Testis (tissue), 3 donors: ENCODE data around the gene UNC5B. TPM values are rescaled to one million over a fixed set of nuclear protein-coding genes. Genes with fewer than 3 reads are reported as not detected.

ENCODE experiments used
- DNase-seq: peaks from one replicate; pipeline ENCODE4 v3.0.0-alpha.2; 2019
- H3K27ac ChIP-seq, 2 donors: fragments of 200-600 bp; sonication (generic); one replicate each; pipeline ENCODE4 v1.5.1; 2019
- H3K27me3 ChIP-seq: fragments of 200-600 bp; sonication (generic); one replicate; pipeline ENCODE4 v1.5.1; 2019
- H3K36me3 ChIP-seq: fragments of 200-600 bp; sonication (generic); one replicate; pipeline ENCODE4 v1.5.1; 2017; ENCODE audit warnings: low read depth; ENCODE audit errors: missing control alignments
- H3K4me1 ChIP-seq: fragments of 200-600 bp; sonication (generic); one replicate; pipeline ENCODE4 v1.5.1; 2019
- H3K4me3 ChIP-seq, 2 donors: fragments of 200-600 bp; sonication (generic); one replicate each; pipeline ENCODE4 v1.5.1; 2017 to 2019
- H3K9me3 ChIP-seq: fragments of 200-600 bp; sonication (generic); one replicate; pipeline ENCODE4 v1.5.1; 2017
- CTCF ChIP-seq, 3 experiments: fragments of 450-650 bp in 2 of 3; fragments of 200-600 bp in 1 of 3; sonication (generic) in 1 of 3; IDR thresholded peaks; one replicate each; pipeline ENCODE4 v1.5.1; 2016 to 2019; ENCODE audit warnings: antibody characterized with exemption in 3 of 3, mild to moderate bottlenecking in 2 of 3, moderate library complexity in 1 of 3
- POLR2A ChIP-seq: fragments of 450-650 bp; IDR thresholded peaks from one replicate; pipeline ENCODE4 v1.6.1; 2017; ENCODE audit warnings: antibody characterized with exemption, mild to moderate bottlenecking, moderate library complexity
- WGBS, 2 donors: methylation state at CpG; one replicate each; pipeline ENCODE4 v1.1.5; 2018; 5-methylcytosine and 5-hydroxymethylcytosine counted together
- intact Hi-C: fragments of 100-400 bp; cut with DNase I; formaldehyde crosslinking; loops from one replicate; pipeline ENCODE4 v1.15.1; 2023; ENCODE audit warnings: low total_unique reads
- polyA plus RNA-seq: library from polyadenylated mRNA; stranded (reverse); fragments of 350-450 nt; fragmentation: Illumina TruSeq; extraction: RNeasy Lipid Tissue Mini Kit (QIAGEN cat#74804); gene quantifications from one replicate; pipeline ENCODE4 v1.2.3, GENCODE V29; 2014; ENCODE audit warnings: low read depth, low replicate concordance; ENCODE audit not compliant: insufficient read depth
- total RNA-seq, 2 donors: library from RNA; depleted of rRNA; stranded (reverse); fragments of >200 nt; gene quantifications; one replicate each; pipeline ENCODE4 v1.2.3, GENCODE V29; 2016

Gene UNC5B
- total and polyA plus RNA-seq, 3 donors from 2014 or later: 14.8 to 44.4 (median 24.4) TPM

- no peak for TF ChIP-seq CTCF (IDR thresholded peaks at IDR 0.05)
- TF ChIP-seq POLR2A: no peak
- no peaks in the 10 kb centered on the region for H3K36me3 ChIP-seq
- DNase-seq: peak; percentile 84
- intact Hi-C loops: no loop called here
- H3K4me1 ChIP-seq: peaks cover 12% of the 10 kb centered on the region
- no peak overlapping the region for H3K27ac ChIP-seq
- 38 to 46% methylated on average over 3 of the region's 3 CpGs for WGBS, 2 donors
- H3K27me3 ChIP-seq: no peaks in the 10 kb centered on the region
- no peaks in the 10 kb centered on the region for H3K9me3 ChIP-seq
- H3K4me3 ChIP-seq: no peak overlapping the region
These were observed 24.8 kb upstream of the UNC5B start for GRCh38 chr10:71187600-71187999.

- TF ChIP-seq CTCF (IDR thresholded peaks at IDR 0.05): no peak
- no peak for TF ChIP-seq POLR2A
- 50 to 57% methylated on average over 1 of the region's 1 CpG for WGBS, 2 donors
- no peak overlapping the region for H3K27ac ChIP-seq
These were observed 24.2 kb upstream of the UNC5B start for GRCh38 chr10:71188201-71188600.

GRCh38 chr10:71191019-71191418 is 21.4 kb upstream of the UNC5B start:
- Histone ChIP-seq H3K36me3 (no peaks in the 10 kb centered on the region), H3K4me1 (peaks cover 12% of the 10 kb centered on the region), H3K4me3 (no peak overlapping the region), H3K27ac (no peak overlapping the region), H3K9me3 (no peaks in the 10 kb centered on the region), H3K27me3 (no peaks in the 10 kb centered on the region)
- TF ChIP-seq POLR2A (no peak), CTCF (IDR thresholded peaks at IDR 0.05) (no peak)
- intact Hi-C loops: no loop called here
- 43 to 67% methylated on average over 4 of the region's 4 CpGs for WGBS, 2 donors
- DNase-seq: no peak

More at GRCh38 chr10:71188201-71188600, 24.2 kb upstream of the UNC5B start:
- H3K4me3 ChIP-seq: no peak overlapping the region
- DNase-seq: no peak
- H3K9me3 ChIP-seq: no peaks in the 10 kb centered on the region
- H3K4me1 ChIP-seq: peaks cover 12% of the 10 kb centered on the region
- intact Hi-C loops: no loop called here
- no peaks in the 10 kb centered on the region for H3K36me3 ChIP-seq
- H3K27me3 ChIP-seq: no peaks in the 10 kb centered on the region

GRCh38 chr10:71191551-71192076 is 20.8 kb upstream of the UNC5B start:
- TF ChIP-seq POLR2A (no peak), CTCF (IDR thresholded peaks at IDR 0.05) (no peak)
- WGBS, 2 donors: 68 to 69% methylated on average over 13 of the region's 13 CpGs

GRCh38 chr10:71193516-71193915 is 18.9 kb upstream of the UNC5B start:
- Histone ChIP-seq H3K4me1 (no peaks in the 10 kb centered on the region), H3K36me3 (no peaks in the 10 kb centered on the region), H3K27ac (no peak overlapping the region), H3K27me3 (no peaks in the 10 kb centered on the region), H3K4me3 (no peak overlapping the region), H3K9me3 (peaks cover 3% of the 10 kb centered on the region)
- 90 to 100% methylated on average over 2 to 3 of the region's 3 CpGs for WGBS, 2 donors
- intact Hi-C loops: no loop called here
- no peak for DNase-seq
- TF ChIP-seq POLR2A (no peak), CTCF (IDR thresholded peaks at IDR 0.05) (no peak)

More at GRCh38 chr10:71191551-71192076, 20.8 kb upstream of the UNC5B start:
- Histone ChIP-seq H3K36me3 (no peaks in the 10 kb centered on the region), H3K4me3 (no peak overlapping the region), H3K27me3 (no peaks in the 10 kb centered on the region), H3K27ac (no peak overlapping the region), H3K9me3 (no peaks in the 10 kb centered on the region), H3K4me1 (peaks cover 12% of the 10 kb centered on the region)
- intact Hi-C loops: no loop called here
- no peak for DNase-seq
